Measurements from ENCODE around the gene SUSD6. TPM values are rescaled to one million over a fixed set of nuclear protein-coding genes. Genes with fewer than 3 reads are reported as not detected.

SUSD6 gene
- total and polyA plus RNA-seq, 9 of the 15 experiments (the other 6 are each of a cell fraction or from before 2014, with no cell fraction given), result 2.9 to 20.7 (median 5.6) TPM

DNA sequence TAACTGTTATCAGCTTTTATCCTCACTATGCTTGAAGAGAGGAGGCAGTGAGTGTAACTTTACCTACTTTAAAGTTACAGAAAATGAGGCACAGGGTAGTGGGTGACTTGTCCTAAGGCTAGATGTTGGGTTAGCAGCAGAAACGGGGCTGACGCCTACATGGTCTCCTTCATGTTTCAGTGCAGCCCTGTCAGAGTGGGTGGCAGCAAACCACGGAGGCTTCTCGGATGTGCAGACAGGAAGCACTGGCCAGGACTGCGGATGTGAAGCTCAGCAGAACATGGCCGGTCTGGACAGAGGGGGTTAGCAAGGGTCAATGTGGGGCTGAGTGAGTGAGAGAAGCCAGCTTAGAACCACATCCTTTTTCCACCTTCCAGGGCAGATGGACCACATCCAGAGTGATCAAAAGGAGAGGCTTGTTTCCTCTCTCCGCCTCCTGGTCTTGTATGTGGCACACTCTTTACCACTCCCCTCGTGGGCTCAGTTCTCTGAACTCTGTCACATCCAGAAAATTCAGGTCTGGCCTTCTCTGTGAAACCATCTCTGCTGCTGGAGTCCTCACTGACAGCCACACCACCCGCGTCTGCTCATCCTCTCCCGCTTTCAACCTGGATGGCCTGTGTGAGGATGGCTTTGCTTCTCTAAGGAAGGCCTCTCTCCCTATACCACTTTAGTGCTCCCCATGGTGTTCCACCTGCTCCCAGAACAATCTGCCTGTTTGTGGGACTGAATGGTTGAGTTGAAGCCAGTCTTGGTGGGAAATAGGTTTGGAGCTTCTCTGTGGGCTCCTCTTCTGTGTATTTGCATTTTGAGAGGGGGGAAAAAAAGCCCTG lies 14.1 kb downstream of the SUSD6 start:
- 19% methylated on average over 10 of the region's 11 CpGs for WGBS (ENCODE audit: insufficient coverage, low coverage, missing lambda C conversion rate)
- Histone ChIP-seq H3K9me1 (ENCODE audit: control insufficient read depth, insufficient read depth, low read length) (no peaks in the 10 kb centered on the region), H3K27me3 (ENCODE audit: control insufficient read depth in 2 of 2, insufficient read depth in 2 of 2, low read length in 2 of 2) (no peaks in the 10 kb centered on the region), H3K9me3 (replicated peaks; ENCODE audit: control insufficient read depth, insufficient read depth, low read depth, low read length) (no peaks in the 10 kb centered on the region), H3K79me2 (ENCODE audit: control insufficient read depth, insufficient read depth, low read length) (peaks cover 98% of the 10 kb centered on the region), H3K27ac (ENCODE audit: extremely low read depth, low read depth, low read length) (peak overlapping the region; percentile 83), H2AFZ (ENCODE audit: low read depth, low read length) (peak overlapping the region; percentile 59; the same call in 1 of the 2 replicates), H3K4me1 (replicated peaks in 1 of 2; ENCODE audit: control insufficient read depth in 2 of 2, insufficient read depth in 2 of 2, low read length in 2 of 2) (peaks cover 13 to 82% of the 10 kb centered on the region in 2 experiments), H4K20me1 (replicated peaks; ENCODE audit: control insufficient read depth, insufficient read depth, low read length) (no peaks in the 10 kb centered on the region), H3K4me3 (no peak overlapping the region), H3K9ac (ENCODE audit: insufficient read depth in 1 of 2, low read depth in 2 of 2, low read length in 2 of 2) (peak overlapping the region; percentile 37 to 49; a peak in 3 of 4 replicates), H3K4me2 (ENCODE audit: insufficient read depth, low read length) (peak overlapping the region; percentile 77), H3K36me3 (ENCODE audit: control insufficient read depth, insufficient read depth, low read length) (peaks cover 3% of the 10 kb centered on the region; the same call in 1 of the 3 replicates)
- ChIA-PET POLR2A (interaction anchor here (0.6 to 1.4 kb wide), 3 partner anchors 9 to 18 kb away, joined by 3 to 5 read pairs (median 3); no protein-coding TSS in a partner anchor), CTCF (ENCODE audit: low intra/inter-chr PET ratio) (no interaction called here)
- peak in 2 of 4 experiments; percentile 24 to 62 for DNase-seq (ENCODE audit: extremely low read depth in 1 of 4, low spot score in 3 of 4)
- intact Hi-C loops (cut with micrococcal nuclease) (no loop called here), in situ Hi-C loops (cut with MboI) (no loop called here)
- peak; percentile 72 for ATAC-seq
- peak; percentile 35 for FAIRE-seq
- BruUV-seq (replicated peaks), result no TSS peak
- TF ChIP-seq ZFX (CRISPR knock-in tag; IDR thresholded peaks at IDR 0.05) (0 out of 2 replicates have a peak, but pooled peaks have one; percentile 26), YY1 (IDR thresholded peaks at IDR 0.05; ENCODE audit: borderline replicate concordance in 1 of 3, control insufficient read depth in 1 of 3, extremely low read depth in 1 of 3, insufficient read depth in 3 of 3, insufficient read length in 1 of 3, insufficient replicate concordance in 2 of 3, low read depth in 1 of 3, low read length in 2 of 3) (peak in 2 of 3 experiments; percentile 20 to 65), ZNF592 (IDR thresholded peaks at IDR 0.05) (peak; percentile 51; the same call in 1 of the 2 replicates), EGR1 (conservative IDR thresholded peaks at IDR 0.05) (peak; percentile 43), HNRNPH1 (optimal IDR thresholded peaks at IDR 0.05; ENCODE audit: low read depth, low read length) (no peak), NFE2 (IDR thresholded peaks at IDR 0.05; ENCODE audit: low read depth) (no peak), NR2C2 (CRISPR knock-in tag; IDR thresholded peaks at IDR 0.05) (no peak), NR2C2 (tag; IDR thresholded peaks at IDR 0.05) (peak; percentile 48; the same call in 1 of the 2 replicates), RFX1 (IDR thresholded peaks at IDR 0.05) (no peak)
